HCT116 (cell line): ENCODE data around the gene TAC4. TPM values are rescaled to one million over a fixed set of nuclear protein-coding genes. Genes with fewer than 3 reads are reported as not detected.

Experiments used
- ATAC-seq: fragments of 200-7000 bp; cut with Tn5 transposase; 2 replicates; pipeline ENCODE4 v1.9.1; 2020; ENCODE audit warnings: mild to moderate bottlenecking, moderate library complexity
- BruUV-seq: library from RNA; stranded (reverse); fragments of 400-500 nt; replicated peaks from 2 replicates; lab custom pipeline; 2021; lab: Mats Ljungman, UMichigan
- CTCF ChIA-PET: fragments of 300-600 bp; sonication (Branson Sonifier 250); formaldehyde crosslinking; loops from one replicate; lab custom pipeline; 2021; ENCODE audit warnings: antibody characterized with exemption; lab: Charles Lee
- POLR2A ChIA-PET: fragments of 300-600, 350-600 bp; sonication (Branson Sonifier 250); formaldehyde crosslinking; loops from one replicate; lab custom pipeline; 2021; ENCODE audit warnings: antibody characterized with exemption; lab: Charles Lee
- RAD21 ChIA-PET, 2 experiments: fragments of 300-600 bp; sonication (Branson Sonifier 250); formaldehyde crosslinking; loops; one replicate each; lab custom pipeline; 2023; ENCODE audit warnings: low total read pairs in 2 of 2; ENCODE audit not compliant: uncharacterized antibody in 2 of 2, unreplicated experiment in 2 of 2, low non-redundant PET in 1 of 2; lab: Charles Lee
- DNase-seq: peaks from one replicate; pipeline ENCODE4 v3.0.0-alpha.2; 2010; ENCODE audit warnings: low read depth, low spot score
- H2AFZ ChIP-seq: fragments of 200-600 bp; shearing (Covaris generic), sonication (generic); 2 replicates; pipeline ENCODE4 v1.6.1; 2017; ENCODE audit warnings: low read depth, mixed run types, mixed read lengths, antibody characterized with exemption, low read length; ENCODE audit not compliant: poor library complexity, severe bottlenecking
- H3K27ac ChIP-seq: 2 replicates; pipeline ENCODE4 v1.5.1; 2012; ENCODE audit warnings: low read depth, low read length
- H3K27me3 ChIP-seq: fragments of 200-600 bp; sonication (generic); 2 replicates; pipeline ENCODE4 v1.6.1; 2016; ENCODE audit warnings: mixed run types, low read length, mixed read lengths; ENCODE audit not compliant: insufficient read depth
- H3K36me3 ChIP-seq, 2 experiments: fragments of 200-500 bp in 1 of 2; fragments of 200-600 bp in 1 of 2; sonication (Bioruptor generic) in 1 of 2; sonication (generic) in 1 of 2; 2 replicates each; pipeline versions ENCODE4 v1.5.1 to v1.6.1; 2014 to 2016; ENCODE audit warnings: low read length in 2 of 2, inconsistent platforms in 1 of 2, mixed read lengths in 1 of 2, mixed run types in 1 of 2; ENCODE audit not compliant: insufficient read depth in 2 of 2, control insufficient read depth in 1 of 2
- H3K4me1 ChIP-seq, 2 experiments: fragments of 200-600 bp in 1 of 2; sonication (generic) in 1 of 2; 2 replicates each; pipeline versions ENCODE4 v1.5.1 to v1.6.1; 2012 to 2017; ENCODE audit warnings: low read length in 2 of 2, inconsistent platforms in 1 of 2, mild to moderate bottlenecking in 1 of 2, mixed read lengths in 1 of 2, mixed run types in 1 of 2, moderate library complexity in 1 of 2; ENCODE audit not compliant: insufficient read depth in 2 of 2, control insufficient read depth in 1 of 2
- H3K4me2 ChIP-seq: fragments of 200-600 bp; sonication (generic); 2 replicates; pipeline ENCODE4 v1.6.1; 2017; ENCODE audit warnings: mixed run types, low read length, mixed read lengths
- H3K4me3 ChIP-seq, 2 experiments: fragments of 200-600 bp in 1 of 2; sonication (generic) in 1 of 2; replicated peaks in 1 of 2; 2 replicates each; pipeline ENCODE4 v1.5.1; 2011 to 2016; ENCODE audit warnings: low read length in 2 of 2, control low read depth in 1 of 2, low read depth in 1 of 2, mild to moderate bottlenecking in 1 of 2, mixed read lengths in 1 of 2, mixed run types in 1 of 2
- H3K79me2 ChIP-seq: fragments of 200-600 bp; sonication (generic); 2 replicates; pipeline ENCODE4 v1.6.1; 2017; ENCODE audit warnings: mild to moderate bottlenecking, mixed run types, low read length, moderate library complexity, mixed read lengths; ENCODE audit not compliant: insufficient read depth
- H3K9ac ChIP-seq: fragments of 200-600 bp; sonication (generic); 2 replicates; pipeline ENCODE4 v1.6.1; 2016; ENCODE audit warnings: low read length, mixed read lengths
- H3K9me2 ChIP-seq: fragments of 200-600 bp; sonication (generic), shearing (Covaris generic); 2 replicates; pipeline ENCODE4 v1.6.1; 2017; ENCODE audit warnings: mixed run types, mild to moderate bottlenecking, moderate library complexity; ENCODE audit not compliant: insufficient read depth
- H3K9me3 ChIP-seq, 2 experiments: fragments of 200-500 bp in 1 of 2; fragments of 200-600 bp in 1 of 2; sonication (Bioruptor generic) in 1 of 2; sonication (generic) in 1 of 2; 2 replicates each; pipeline ENCODE4 v1.6.1; 2014 to 2017; ENCODE audit warnings: low read length in 2 of 2, mixed read lengths in 2 of 2, inconsistent platforms in 1 of 2, low read depth in 1 of 2, mild to moderate bottlenecking in 1 of 2, mixed run types in 1 of 2, moderate library complexity in 1 of 2; ENCODE audit not compliant: control insufficient read depth in 1 of 2, insufficient read depth in 1 of 2
- H4K20me1 ChIP-seq: fragments of 200-600 bp; sonication (generic), shearing (Covaris generic); 2 replicates; pipeline ENCODE4 v1.6.1; 2017; ENCODE audit warnings: mixed run types, mild to moderate bottlenecking, moderate library complexity; ENCODE audit not compliant: insufficient read depth
- CTCF ChIP-seq, 3 experiments: fragments of 200-600 bp in 1 of 3; sonication (generic) in 1 of 3; IDR thresholded peaks in 2 of 3; conservative IDR thresholded peaks in 1 of 3; 2 replicates each; pipeline ENCODE4 v1.5.1; 2012 to 2017; ENCODE audit warnings: low read depth in 2 of 3, low read length in 2 of 3, antibody characterized with exemption in 1 of 3, borderline replicate concordance in 1 of 3, control low read depth in 1 of 3, mild to moderate bottlenecking in 1 of 3, mixed read lengths in 1 of 3, mixed run types in 1 of 3, moderate library complexity in 1 of 3; ENCODE audit not compliant: insufficient read depth in 1 of 3
- ELF1 ChIP-seq: IDR thresholded peaks from 2 replicates; pipeline ENCODE4 v1.6.1; 2012; ENCODE audit warnings: low read depth, borderline replicate concordance
- JUND ChIP-seq: IDR thresholded peaks from 2 replicates; pipeline ENCODE4 v1.6.1; 2012
- POLR2A ChIP-seq: IDR thresholded peaks from 2 replicates; pipeline ENCODE4 v1.7.0; 2011; ENCODE audit warnings: borderline replicate concordance; ENCODE audit not compliant: insufficient read depth, insufficient read length; ENCODE audit errors: extremely low read depth
- REST ChIP-seq: IDR thresholded peaks from 2 replicates; pipeline ENCODE4 v1.6.1; 2012; ENCODE audit warnings: low read depth
- TCF7L2 ChIP-seq: IDR thresholded peaks from 2 replicates; pipeline ENCODE4 v1.7.0; 2011; ENCODE audit warnings: borderline replicate concordance, inconsistent platforms; ENCODE audit not compliant: insufficient read depth, insufficient read length; ENCODE audit errors: extremely low read depth
- YY1 ChIP-seq: IDR thresholded peaks from 2 replicates; pipeline ENCODE4 v1.6.1; 2011; ENCODE audit warnings: low read length, low read depth, moderate library complexity, mild to moderate bottlenecking; ENCODE audit not compliant: insufficient replicate concordance; ENCODE audit errors: extremely low read depth
- intact Hi-C: fragments of 100-400 bp; cut with micrococcal nuclease; formaldehyde crosslinking; loops from 2 replicates; pipeline ENCODE4 v1.10.0; 2022
- total RNA-seq: library from RNA; stranded (reverse); gene quantifications from one replicate; pipeline ENCODE4 v1.2.1, GENCODE V29; 2021; ENCODE audit not compliant: unreplicated experiment

The TAC4 gene
- total RNA-seq, 1 experiment from 2014 or later = not detected

- ChIA-PET POLR2A (no interaction called here), CTCF (interaction anchor here (0.6 to 9.7 kb wide), 6 partner anchors 13 to 121 kb away, joined by 3 to 123 read pairs (median 3); partner anchors contain the start of gene DLX3), RAD21 (interaction anchor here (0.9 to 1.2 kb wide), 4 partner anchors 72 to 117 kb away, joined by 3 to 11 read pairs (median 6); no protein-coding TSS in a partner anchor)
- peak overlapping the region; percentile 87 for H3K4me2 ChIP-seq
- no peak for ATAC-seq
- no peaks in the 10 kb centered on the region for H3K36me3 ChIP-seq
- H3K27ac ChIP-seq = no peak overlapping the region
- intact Hi-C loops = no loop called here
- no peaks in the 10 kb centered on the region for H3K79me2 ChIP-seq
- no peak overlapping the region for H3K9ac ChIP-seq
- peak overlapping the region; percentile 39 for H2AFZ ChIP-seq
- H3K27me3 ChIP-seq = no peaks in the 10 kb centered on the region
- peaks cover 9 to 14% of the 10 kb centered on the region in 2 experiments; a peak in 3 of 4 replicates for H3K4me1 ChIP-seq
- TF ChIP-seq YY1 (no peak), JUND (no peak), TCF7L2 (no peak), ELF1 (no peak), CTCF (IDR thresholded peaks at IDR 0.05 in 2 of 3, conservative IDR thresholded peaks at IDR 0.05 in 1 of 3; ENCODE audit: borderline replicate concordance in 1 of 3, insufficient read depth in 1 of 3, low read depth in 2 of 3, low read length in 2 of 3) (no peak), REST (no peak), POLR2A (no peak)
- BruUV-seq = no TSS peak
- no peaks in the 10 kb centered on the region for H4K20me1 ChIP-seq
- H3K4me3 ChIP-seq = no peak overlapping the region
- no peaks in the 10 kb centered on the region for H3K9me2 ChIP-seq
- no peak for DNase-seq
- no peaks in the 10 kb centered on the region for H3K9me3 ChIP-seq
These were observed 33.2 kb upstream of the TAC4 start for GRCh38 chr17:49881054-49881402.
